Dermis blood vessel endothelial cell (primary cell): ENCODE measurements around the gene AKNA. TPM values are rescaled to one million over a fixed set of nuclear protein-coding genes. Genes with fewer than 3 reads are reported as not detected.

Source experiments
- total RNA-seq: library from RNA; depleted of rRNA; stranded (reverse); fragments of >200 nt; gene quantifications from 2 replicates; pipeline ENCODE4 v1.2.3, GENCODE V29; 2014

The AKNA gene
- total RNA-seq, 1 donor from 2014 or later: 3.6 TPM

Other genes with a start within 250 kb of the AKNA start
- 3.3 and 6.0 TPM in 2 replicates for gene COL27A1, start 232.4 kb downstream of the AKNA start, total RNA-seq
- gene ORM1, start 64.9 kb downstream of the AKNA start, total RNA-seq: not detected in 2 replicates
- gene ORM2, start 58.1 kb downstream of the AKNA start, total RNA-seq: not detected in 2 replicates
- 0.09 and 0.17 TPM in 2 replicates for gene WHRN, start 117.5 kb upstream of the AKNA start, total RNA-seq
- 119 and 176 TPM in 2 replicates for gene ATP6V1G1, start 199.8 kb upstream of the AKNA start, total RNA-seq
- gene TMEM268, start 223.3 kb upstream of the AKNA start, total RNA-seq: 2.5 and 3.9 TPM in 2 replicates